LNCAP (cell line): ENCODE data around the gene PCYOX1L.
A peak's percentile ranks its signal among the peaks of the same experiment; 100 is the strongest.

ENCODE experiments used
- TF ChIP-seq, protein P1 (sequence below): fragments of 450-650 bp; IDR thresholded peaks from 2 replicates; pipeline ENCODE4 v1.5.1; 2017; ENCODE audit warnings: mild to moderate bottlenecking

The PCYOX1L gene

GRCh38 chr5:149376711-149377447, 19.0 kb downstream of the PCYOX1L start:
- TF ChIP-seq, protein P1, sequence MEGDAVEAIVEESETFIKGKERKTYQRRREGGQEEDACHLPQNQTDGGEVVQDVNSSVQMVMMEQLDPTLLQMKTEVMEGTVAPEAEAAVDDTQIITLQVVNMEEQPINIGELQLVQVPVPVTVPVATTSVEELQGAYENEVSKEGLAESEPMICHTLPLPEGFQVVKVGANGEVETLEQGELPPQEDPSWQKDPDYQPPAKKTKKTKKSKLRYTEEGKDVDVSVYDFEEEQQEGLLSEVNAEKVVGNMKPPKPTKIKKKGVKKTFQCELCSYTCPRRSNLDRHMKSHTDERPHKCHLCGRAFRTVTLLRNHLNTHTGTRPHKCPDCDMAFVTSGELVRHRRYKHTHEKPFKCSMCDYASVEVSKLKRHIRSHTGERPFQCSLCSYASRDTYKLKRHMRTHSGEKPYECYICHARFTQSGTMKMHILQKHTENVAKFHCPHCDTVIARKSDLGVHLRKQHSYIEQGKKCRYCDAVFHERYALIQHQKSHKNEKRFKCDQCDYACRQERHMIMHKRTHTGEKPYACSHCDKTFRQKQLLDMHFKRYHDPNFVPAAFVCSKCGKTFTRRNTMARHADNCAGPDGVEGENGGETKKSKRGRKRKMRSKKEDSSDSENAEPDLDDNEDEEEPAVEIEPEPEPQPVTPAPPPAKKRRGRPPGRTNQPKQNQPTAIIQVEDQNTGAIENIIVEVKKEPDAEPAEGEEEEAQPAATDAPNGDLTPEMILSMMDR, result no peak

- TF ChIP-seq, protein P1, result no peak
Observed at GRCh38 chr5:149378241-149378820, 20.5 kb downstream of the PCYOX1L start.

- TF ChIP-seq, protein P1, result no peak
Observed at GRCh38 chr5:149379177-149379761, 21.4 kb downstream of the PCYOX1L start, which contains the start of gene IL17B. Gene IL17B (minus strand): TSS chr5:149379292. CDS start chr5:149379225, 67 bp downstream.

GRCh38 chr5:149379818-149380374, 22.1 kb downstream of the PCYOX1L start:
- TF ChIP-seq, protein P1, result no peak

GRCh38 chr5:149380466-149381121, 22.7 kb downstream of the PCYOX1L start:
- TF ChIP-seq, protein P1, result no peak

- TF ChIP-seq, protein P1, result no peak
Observed at GRCh38 chr5:149381261-149381985, 23.6 kb downstream of the PCYOX1L start.

- TF ChIP-seq, protein P1, result peak; percentile 95
Observed at GRCh38 chr5:149381986-149382338, 24.1 kb downstream of the PCYOX1L start.
